ENCODE measurements around the gene ACP4. TPM values are rescaled to one million over a fixed set of nuclear protein-coding genes. Genes with fewer than 3 reads are reported as not detected.

ACP4 gene
- polyA plus RNA-seq, 1 experiment = not detected

GRCh38 chr19:50826492-50827240, 36.5 kb downstream of the ACP4 start:
- ChIA-PET CTCF (no interaction called here), POLR2A (interaction anchor here (0.5 kb wide), 1 partner anchor 12 kb away, joined by 3 read pairs; no protein-coding TSS in a partner anchor)
- Histone ChIP-seq H3K4me3 (ENCODE audit: low read depth, low read length) (no peak overlapping the region), H3K27me3 (ENCODE audit: control insufficient read depth, insufficient read depth, low read length) (peaks cover 14% of the 10 kb centered on the region), H3K27ac (ENCODE audit: low read depth, low read length) (no peak overlapping the region), H3K9me3 (ENCODE audit: control insufficient read depth, insufficient read depth, low read length) (peaks cover 5% of the 10 kb centered on the region; the same call in 1 of the 2 replicates)
- TF ChIP-seq CTCF (IDR thresholded peaks at IDR 0.05; ENCODE audit: low read depth, low read length) = no peak
- DNase-seq (ENCODE audit: low read depth, low spot score) = no peak

- no peak for DNase-seq (ENCODE audit: low read depth, low spot score)
- H3K9me3 ChIP-seq (ENCODE audit: control insufficient read depth, insufficient read depth, low read length) = peaks cover 5% of the 10 kb centered on the region; the same call in 1 of the 2 replicates
- ChIA-PET CTCF (interaction anchor here (0.6 kb wide), 1 partner anchor 149 kb away, joined by 3 read pairs; no protein-coding TSS in a partner anchor), POLR2A (no interaction called here)
- no peak overlapping the region for H3K27ac ChIP-seq (ENCODE audit: low read depth, low read length)
- TF ChIP-seq CTCF (IDR thresholded peaks at IDR 0.05; ENCODE audit: low read depth, low read length) = no peak
- H3K27me3 ChIP-seq (ENCODE audit: control insufficient read depth, insufficient read depth, low read length) = peaks cover 8% of the 10 kb centered on the region
- no peak overlapping the region for H3K4me3 ChIP-seq (ENCODE audit: low read depth, low read length)
Observed at GRCh38 chr19:50827476-50827875, 37.3 kb downstream of the ACP4 start.

GRCh38 chr19:50829801-50830200, 39.6 kb downstream of the ACP4 start:
- ChIA-PET CTCF (no interaction called here), POLR2A (no interaction called here)
- Histone ChIP-seq H3K27ac (ENCODE audit: low read depth, low read length) (no peak overlapping the region), H3K9me3 (ENCODE audit: control insufficient read depth, insufficient read depth, low read length) (peaks cover 5% of the 10 kb centered on the region; the same call in 1 of the 2 replicates), H3K27me3 (ENCODE audit: control insufficient read depth, insufficient read depth, low read length) (peaks cover 6% of the 10 kb centered on the region), H3K4me3 (ENCODE audit: low read depth, low read length) (no peak overlapping the region)
- no peak for TF ChIP-seq CTCF (IDR thresholded peaks at IDR 0.05; ENCODE audit: low read depth, low read length)
- no peak for DNase-seq (ENCODE audit: low read depth, low spot score)

GRCh38 chr19:50830266-50831025, 40.2 kb downstream of the ACP4 start:
- peaks cover 5% of the 10 kb centered on the region; the same call in 1 of the 2 replicates for H3K9me3 ChIP-seq (ENCODE audit: control insufficient read depth, insufficient read depth, low read length)
- POLR2A ChIA-PET = no interaction called here
- CTCF ChIA-PET = no interaction called here
- no peak overlapping the region for H3K27ac ChIP-seq (ENCODE audit: low read depth, low read length)
- no peak for DNase-seq (ENCODE audit: low read depth, low spot score)
- H3K4me3 ChIP-seq (ENCODE audit: low read depth, low read length) = no peak overlapping the region
- peaks cover 6% of the 10 kb centered on the region for H3K27me3 ChIP-seq (ENCODE audit: control insufficient read depth, insufficient read depth, low read length)
- TF ChIP-seq CTCF (IDR thresholded peaks at IDR 0.05; ENCODE audit: low read depth, low read length) = no peak

- TF ChIP-seq CTCF (IDR thresholded peaks at IDR 0.05; ENCODE audit: low read depth, low read length) = no peak
- Histone ChIP-seq H3K9me3 (ENCODE audit: control insufficient read depth, insufficient read depth, low read length) (peaks cover 5% of the 10 kb centered on the region; the same call in 1 of the 2 replicates), H3K27ac (ENCODE audit: low read depth, low read length) (no peak overlapping the region), H3K4me3 (ENCODE audit: low read depth, low read length) (no peak overlapping the region), H3K27me3 (ENCODE audit: control insufficient read depth, insufficient read depth, low read length) (peaks cover 6% of the 10 kb centered on the region)
- no peak for DNase-seq (ENCODE audit: low read depth, low spot score)
- ChIA-PET CTCF (no interaction called here), POLR2A (no interaction called here)
Observed at GRCh38 chr19:50831026-50831396, 40.8 kb downstream of the ACP4 start.

Data from AG04450 (cell line).